ENCODE measurements around the gene PLPP2.
"Not testable (repeated sequence)": the region's sequence is repeated elsewhere in the genome, so short reads cannot be mapped to it uniquely, and the experiment has no call there.

The PLPP2 gene

DNA sequence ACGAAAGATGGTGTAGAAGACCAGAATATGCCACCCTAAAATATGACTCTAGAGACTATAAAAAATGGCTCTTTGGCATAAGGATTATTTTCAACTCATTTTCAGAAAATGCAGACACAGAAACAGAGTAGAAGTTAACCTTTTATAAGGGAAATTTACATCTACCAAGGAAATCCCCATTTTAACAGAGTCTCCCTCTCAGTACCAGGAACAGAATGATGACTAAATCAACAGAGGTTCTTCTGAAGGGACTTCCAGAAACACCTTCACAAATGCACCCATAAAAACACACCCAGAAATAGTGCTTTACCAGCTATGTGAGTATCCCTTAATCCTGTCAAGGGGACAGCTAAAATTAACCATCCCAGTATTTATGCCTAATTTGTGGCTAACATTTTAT is 29.1 kb downstream of the PLPP2 start:
- DNase-seq = no peak

DNA sequence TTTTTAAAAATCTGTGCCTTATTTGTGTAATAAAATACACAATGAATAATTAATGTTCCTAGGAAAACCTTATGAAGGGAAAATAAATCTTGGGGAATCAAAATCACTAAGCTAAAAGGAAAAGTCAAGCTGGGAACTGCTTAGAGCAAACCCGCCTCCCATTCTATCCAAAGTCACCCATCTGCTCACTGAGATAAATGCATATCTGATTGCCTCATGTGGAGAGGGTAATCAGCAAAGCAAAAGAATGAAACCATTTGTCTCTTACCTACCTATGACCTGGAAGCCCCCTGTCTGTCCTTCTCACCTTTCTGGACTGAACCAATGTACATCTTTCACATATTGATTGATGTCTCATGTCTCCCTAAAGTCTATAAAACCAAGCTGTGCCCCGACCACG is 34.4 kb downstream of the PLPP2 start:
- not testable (repeated sequence) for DNase-seq

DNA sequence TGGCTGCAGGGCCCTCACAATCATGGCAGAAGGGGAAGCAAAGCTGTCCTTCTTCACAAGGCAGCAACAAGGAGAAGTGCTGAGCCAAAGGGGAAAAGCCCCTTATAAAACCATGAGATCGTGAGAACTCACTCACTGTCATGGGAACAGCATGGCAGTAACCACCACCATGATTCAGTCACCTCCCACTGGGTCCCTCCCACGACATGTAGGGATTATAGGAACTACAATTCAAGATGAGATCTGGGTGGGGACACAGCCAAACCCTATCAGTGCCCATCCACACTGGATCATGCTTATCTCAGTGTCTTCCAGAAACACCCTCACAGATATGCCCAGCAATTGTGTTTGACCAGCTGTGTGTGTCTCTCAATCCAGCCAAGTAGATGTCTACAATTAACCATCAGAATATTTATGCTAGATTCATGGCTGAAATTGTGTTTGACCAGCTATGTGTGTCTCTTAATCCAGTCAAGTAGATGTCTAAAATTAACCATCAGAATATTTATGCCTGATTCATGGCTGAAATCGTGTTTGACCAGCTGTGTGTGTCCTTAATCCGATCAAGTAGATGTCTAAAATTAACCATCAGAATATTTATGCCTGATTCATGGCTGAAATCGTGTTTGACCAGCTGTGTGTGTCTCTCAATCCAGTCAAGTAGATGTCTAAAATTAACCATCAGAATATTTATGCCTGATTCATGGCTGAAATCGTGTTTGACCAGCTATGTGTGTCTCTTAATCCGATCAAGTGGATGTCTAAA is 38.6 kb downstream of the PLPP2 start:
- DNase-seq = not testable (repeated sequence)

DNA sequence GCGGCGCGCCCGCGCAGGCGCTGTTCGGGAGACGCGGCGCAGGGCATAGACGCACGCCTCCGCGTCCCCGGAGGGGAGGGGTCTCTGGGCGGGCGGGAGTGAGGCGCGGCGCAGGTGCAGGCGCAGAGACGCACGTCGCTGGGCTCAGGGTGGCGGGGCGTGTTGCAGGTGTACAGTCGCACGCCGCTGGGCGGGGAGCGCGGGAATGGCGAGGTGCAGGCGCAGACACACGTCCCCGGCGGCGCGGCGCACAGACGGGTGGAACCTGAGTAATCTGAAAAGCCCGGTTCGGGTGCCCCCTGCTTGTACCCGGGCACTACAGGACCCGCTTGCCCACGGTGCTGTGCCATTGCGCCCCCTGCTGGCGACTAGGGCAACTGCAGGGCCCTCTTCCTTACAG is 44.7 kb downstream of the PLPP2 start:
- DNase-seq = no peak

DNA sequence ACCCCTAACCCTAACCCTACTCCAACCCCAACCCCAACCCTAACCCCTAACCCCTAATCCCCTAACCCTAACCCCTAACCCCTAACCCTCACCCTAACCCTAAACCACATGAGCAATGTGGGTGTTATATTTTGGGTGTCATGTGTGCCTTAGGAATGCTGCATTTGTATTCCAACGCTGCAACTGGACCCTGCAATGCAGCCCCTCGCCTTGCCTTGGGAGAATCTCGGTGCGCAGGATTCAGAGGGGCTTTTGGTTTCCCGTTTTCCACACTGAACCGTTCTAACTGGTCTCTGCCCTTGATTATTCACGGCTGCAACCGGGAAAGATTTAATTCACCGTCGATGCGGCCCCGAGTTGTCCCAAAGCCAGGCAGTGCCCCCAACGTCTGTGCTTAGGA is 45.3 kb downstream of the PLPP2 start:
- DNase-seq = not testable (repeated sequence)

DNA sequence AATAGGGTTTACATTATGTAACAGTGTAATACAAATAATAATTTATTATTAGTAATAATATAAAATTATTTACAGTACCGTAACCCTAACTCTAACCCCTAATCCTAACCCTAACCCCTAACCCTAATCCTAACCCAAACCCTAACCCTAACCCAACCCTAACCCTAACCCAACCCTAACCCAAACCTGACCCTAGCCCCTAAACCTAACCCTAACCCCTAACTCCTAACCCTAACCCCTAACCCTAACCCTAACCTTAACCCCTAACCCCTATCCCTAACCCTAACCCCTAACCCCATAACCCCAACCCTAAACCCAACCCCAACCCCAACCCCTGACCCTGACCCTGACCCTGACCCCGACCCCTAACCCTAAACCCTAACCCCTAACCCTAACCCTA is 45.7 kb downstream of the PLPP2 start:
- no peak for DNase-seq

Data from KG1 (cell line).